ENCODE results near the gene TRIM29.

Gene TRIM29

DNA sequence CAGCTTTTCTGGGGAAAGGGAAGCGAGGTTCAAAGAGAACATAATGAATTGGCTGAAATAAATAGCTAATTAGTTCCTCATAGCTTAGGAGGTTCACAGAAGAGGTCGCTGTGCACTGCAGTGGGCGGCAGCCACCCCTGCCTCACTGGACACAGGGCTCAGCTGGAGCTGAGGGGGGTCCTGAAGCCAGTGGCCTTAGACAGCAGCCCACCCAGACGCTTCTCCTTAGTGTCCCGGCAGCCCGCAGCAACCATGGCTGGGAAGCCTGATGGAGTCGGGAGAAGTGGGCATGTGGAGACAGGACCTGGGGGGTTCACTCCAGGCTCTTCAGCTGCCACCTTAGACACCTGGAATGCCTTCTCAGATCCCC lies 75.4 kb downstream of the TRIM29 start:
- no peak overlapping the region for H3K4me3 ChIP-seq (ENCODE audit: low read depth, low read length)
- H3K9me3 ChIP-seq (ENCODE audit: severe bottlenecking), result no peaks in the 10 kb centered on the region
- TF ChIP-seq, protein P1, sequence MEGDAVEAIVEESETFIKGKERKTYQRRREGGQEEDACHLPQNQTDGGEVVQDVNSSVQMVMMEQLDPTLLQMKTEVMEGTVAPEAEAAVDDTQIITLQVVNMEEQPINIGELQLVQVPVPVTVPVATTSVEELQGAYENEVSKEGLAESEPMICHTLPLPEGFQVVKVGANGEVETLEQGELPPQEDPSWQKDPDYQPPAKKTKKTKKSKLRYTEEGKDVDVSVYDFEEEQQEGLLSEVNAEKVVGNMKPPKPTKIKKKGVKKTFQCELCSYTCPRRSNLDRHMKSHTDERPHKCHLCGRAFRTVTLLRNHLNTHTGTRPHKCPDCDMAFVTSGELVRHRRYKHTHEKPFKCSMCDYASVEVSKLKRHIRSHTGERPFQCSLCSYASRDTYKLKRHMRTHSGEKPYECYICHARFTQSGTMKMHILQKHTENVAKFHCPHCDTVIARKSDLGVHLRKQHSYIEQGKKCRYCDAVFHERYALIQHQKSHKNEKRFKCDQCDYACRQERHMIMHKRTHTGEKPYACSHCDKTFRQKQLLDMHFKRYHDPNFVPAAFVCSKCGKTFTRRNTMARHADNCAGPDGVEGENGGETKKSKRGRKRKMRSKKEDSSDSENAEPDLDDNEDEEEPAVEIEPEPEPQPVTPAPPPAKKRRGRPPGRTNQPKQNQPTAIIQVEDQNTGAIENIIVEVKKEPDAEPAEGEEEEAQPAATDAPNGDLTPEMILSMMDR (IDR thresholded peaks at IDR 0.05; ENCODE audit: low read depth, low read length), result no peak
- H3K36me3 ChIP-seq, result no peaks in the 10 kb centered on the region
- no peaks in the 10 kb centered on the region for H3K27me3 ChIP-seq (ENCODE audit: insufficient read depth, low read depth, severe bottlenecking)
- H3K27ac ChIP-seq, result no peak overlapping the region
- DNase-seq, result no peak

DNA sequence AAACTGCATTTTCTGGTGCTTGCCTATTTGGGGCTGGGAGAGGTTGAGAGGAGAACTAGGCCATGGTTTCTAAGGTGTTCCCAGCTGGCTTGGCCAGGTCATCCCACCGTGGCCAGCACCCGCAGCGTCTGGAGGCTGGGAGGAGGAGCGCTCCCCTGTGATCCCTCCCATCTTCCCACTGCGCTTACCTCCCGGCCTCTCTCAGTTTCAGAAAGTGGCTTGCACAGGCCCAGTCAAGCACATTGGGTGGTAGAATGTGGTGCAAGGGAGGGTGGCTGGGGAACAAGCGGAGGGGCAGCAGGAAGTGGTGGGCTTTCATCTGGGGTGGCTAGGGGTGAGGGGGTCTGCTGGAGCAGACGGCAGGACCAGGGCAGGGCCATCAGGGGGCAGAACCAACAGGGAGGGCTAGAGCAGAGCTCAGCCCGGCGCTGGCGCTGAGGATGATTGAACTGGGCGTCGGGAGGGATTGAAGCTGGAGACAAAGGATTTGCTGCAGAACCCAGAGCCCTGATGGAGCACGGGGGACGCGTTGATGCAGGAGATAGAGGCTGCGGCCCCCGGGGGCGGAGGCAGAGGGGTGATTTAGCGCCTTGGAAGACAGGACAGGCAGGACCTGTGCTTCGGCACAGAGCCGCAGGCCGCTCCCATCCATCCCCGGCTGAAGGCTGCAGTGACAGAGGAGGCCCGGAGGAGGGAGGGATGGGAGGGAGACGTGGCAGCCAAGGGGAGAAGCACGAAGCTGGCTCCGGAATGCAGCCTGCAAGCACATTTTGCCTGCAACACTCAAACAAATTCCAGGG lies 76.0 kb downstream of the TRIM29 start:
- TF ChIP-seq, protein P1 (IDR thresholded peaks at IDR 0.05; ENCODE audit: low read depth, low read length), result 0 out of 2 replicates have a peak, but pooled peaks have one; percentile 0
- H3K27ac ChIP-seq, result no peak overlapping the region
- H3K27me3 ChIP-seq (ENCODE audit: insufficient read depth, low read depth, severe bottlenecking), result no peaks in the 10 kb centered on the region
- H3K4me3 ChIP-seq (ENCODE audit: low read depth, low read length), result no peak overlapping the region
- peak; percentile 60 for DNase-seq
- no peaks in the 10 kb centered on the region for H3K9me3 ChIP-seq (ENCODE audit: severe bottlenecking)
- no peaks in the 10 kb centered on the region for H3K36me3 ChIP-seq
